ENCODE results near the gene UBE2G2. TPM values are rescaled to one million over a fixed set of nuclear protein-coding genes. Genes with fewer than 3 reads are reported as not detected.

Gene UBE2G2
- total RNA-seq, 1 experiment from 2014 or later: 121 TPM

DNA sequence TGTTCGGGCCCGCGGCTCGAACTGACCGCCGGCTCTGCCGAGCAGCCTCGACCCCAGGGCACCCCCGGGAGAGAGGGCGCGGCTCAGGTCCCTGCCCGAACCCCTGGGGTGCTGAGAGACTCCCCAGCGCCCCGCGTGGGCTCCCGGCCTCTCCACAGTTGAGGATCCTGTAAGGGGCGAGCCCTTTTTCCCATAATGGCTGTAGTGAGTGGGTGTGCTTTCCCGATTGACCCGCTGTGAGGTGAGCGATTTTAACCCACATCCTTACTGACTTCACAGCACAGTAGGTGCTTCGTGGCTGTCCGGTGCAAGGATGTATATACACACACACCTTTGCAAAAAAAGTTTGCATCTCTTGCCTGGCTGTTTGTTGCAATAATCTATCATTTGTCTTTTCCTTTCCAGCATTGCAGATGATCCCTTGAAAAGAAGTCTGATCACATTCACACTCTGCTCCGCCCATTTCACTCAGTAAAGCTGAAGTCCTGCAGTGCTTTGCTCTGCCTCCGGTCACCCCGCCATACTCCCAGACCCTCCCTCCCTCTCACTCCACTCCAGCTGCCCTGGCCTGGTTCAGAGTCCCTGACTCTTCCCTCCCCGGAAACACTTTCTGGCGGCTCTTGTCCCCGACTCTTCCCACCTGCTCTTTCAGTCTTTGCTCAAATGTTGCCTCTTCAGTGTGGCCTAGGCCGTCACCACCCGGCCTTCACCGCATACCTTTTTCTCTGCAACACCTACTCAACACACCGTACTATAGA is 955 bp upstream of the UBE2G2 start:
- Histone ChIP-seq H3K79me2 (ENCODE audit: insufficient read depth, low read length) (peaks cover 15% of the 10 kb centered on the region; the same call in 1 of the 2 replicates), H2BK120ac (ENCODE audit: low read depth, low read length, poor library complexity, severe bottlenecking) (no peak overlapping the region), H3K56ac (ENCODE audit: insufficient read length, low read depth, low read length) (no peak overlapping the region), H3K23me2 (ENCODE audit: insufficient read length, low read depth, low read length, poor library complexity, severe bottlenecking) (peaks cover 13% of the 10 kb centered on the region), H2BK12ac (ENCODE audit: insufficient read length, low read depth, low read length) (no peak overlapping the region), H3K4ac (ENCODE audit: low read depth, low read length) (no peak overlapping the region), H3K18ac (ENCODE audit: insufficient read length, low read depth, low read length) (no peak overlapping the region), H2AK5ac (ENCODE audit: insufficient read length, low read length) (no peak overlapping the region), H3K27me3 (ENCODE audit: insufficient read depth, low read length) (no peaks in the 10 kb centered on the region), H3K4me1 (ENCODE audit: insufficient read depth, low read length) (no peaks in the 10 kb centered on the region), H4K5ac (ENCODE audit: insufficient read length, low read depth, low read length) (no peak overlapping the region), H3K23ac (ENCODE audit: insufficient read length, low read depth, low read length) (no peak overlapping the region), H3K4me2 (ENCODE audit: insufficient read depth, insufficient read length, low read length) (peak overlapping the region; percentile 48), H3K9ac (ENCODE audit: extremely low read depth, insufficient read length, low read length) (peak overlapping the region; percentile 69), H2BK5ac (ENCODE audit: insufficient read length, low read length) (no peak overlapping the region), H4K91ac (ENCODE audit: insufficient read length, low read depth, low read length) (no peak overlapping the region), H4K20me1 (ENCODE audit: control insufficient read depth, insufficient read depth, insufficient read length) (no peaks in the 10 kb centered on the region), H2AFZ (ENCODE audit: low read length) (no peak overlapping the region), H3K9me3 (ENCODE audit: control insufficient read depth, low read depth, low read length) (no peaks in the 10 kb centered on the region), H3K79me1 (ENCODE audit: insufficient read depth, low read depth, low read length, poor library complexity, severe bottlenecking) (peaks cover 2% of the 10 kb centered on the region), H3K14ac (ENCODE audit: insufficient read depth, low read length) (no peak overlapping the region), H2BK15ac (ENCODE audit: low read depth, low read length) (no peak overlapping the region), H3K27ac (ENCODE audit: insufficient read length, low read depth, low read length) (no peak overlapping the region), H4K8ac (replicated peaks; ENCODE audit: insufficient read length, low read depth, low read length) (no peak overlapping the region), H3T11ph (ENCODE audit: low read length) (no peak overlapping the region), H2BK20ac (ENCODE audit: low read depth, low read length, poor library complexity, severe bottlenecking) (no peak overlapping the region)
- no peaks in the 10 kb centered on the region for H3K9me3 Mint-ChIP-seq
- H3K4me3 Mint-ChIP-seq: peak overlapping the region; percentile 83 to 95
- H3K27me3 Mint-ChIP-seq (ENCODE audit: low read depth): no peaks in the 10 kb centered on the region
- no CpG with 5 or more reads among the region's 32 CpGs for WGBS (ENCODE audit: extremely low coverage, insufficient read length, low lambda C conversion rate)
- H3K4me1 Mint-ChIP-seq: peaks cover 21 to 23% of the 10 kb centered on the region in 2 experiments
- no peak for DNase-seq
- peaks cover 22 to 63% (median 52%) of the 10 kb centered on the region in 3 experiments for H3K36me3 Mint-ChIP-seq (ENCODE audit: insufficient read depth in 1 of 3, low read depth in 3 of 3)
- TF ChIP-seq, protein P1, sequence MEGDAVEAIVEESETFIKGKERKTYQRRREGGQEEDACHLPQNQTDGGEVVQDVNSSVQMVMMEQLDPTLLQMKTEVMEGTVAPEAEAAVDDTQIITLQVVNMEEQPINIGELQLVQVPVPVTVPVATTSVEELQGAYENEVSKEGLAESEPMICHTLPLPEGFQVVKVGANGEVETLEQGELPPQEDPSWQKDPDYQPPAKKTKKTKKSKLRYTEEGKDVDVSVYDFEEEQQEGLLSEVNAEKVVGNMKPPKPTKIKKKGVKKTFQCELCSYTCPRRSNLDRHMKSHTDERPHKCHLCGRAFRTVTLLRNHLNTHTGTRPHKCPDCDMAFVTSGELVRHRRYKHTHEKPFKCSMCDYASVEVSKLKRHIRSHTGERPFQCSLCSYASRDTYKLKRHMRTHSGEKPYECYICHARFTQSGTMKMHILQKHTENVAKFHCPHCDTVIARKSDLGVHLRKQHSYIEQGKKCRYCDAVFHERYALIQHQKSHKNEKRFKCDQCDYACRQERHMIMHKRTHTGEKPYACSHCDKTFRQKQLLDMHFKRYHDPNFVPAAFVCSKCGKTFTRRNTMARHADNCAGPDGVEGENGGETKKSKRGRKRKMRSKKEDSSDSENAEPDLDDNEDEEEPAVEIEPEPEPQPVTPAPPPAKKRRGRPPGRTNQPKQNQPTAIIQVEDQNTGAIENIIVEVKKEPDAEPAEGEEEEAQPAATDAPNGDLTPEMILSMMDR (conservative IDR thresholded peaks at IDR 0.05): no peak
- peak overlapping the region in 2 of 3 experiments; percentile 5 to 73; a peak in 2 of 7 replicates for H3K27ac Mint-ChIP-seq

Measured in H9 (cell line).